Left ventricle myocardium inferior (tissue), 1 donor: ENCODE results near the gene DNAJA4. TPM values are rescaled to one million over a fixed set of nuclear protein-coding genes. Genes with fewer than 3 reads are reported as not detected.

Experiments
- DNase-seq: peaks from one replicate; pipeline ENCODE4 v3.0.0-alpha.2; 2020
- H3K27ac ChIP-seq: fragments of 200-600 bp; replicated peaks from 2 replicates; pipeline ENCODE4 v1.8.0; 2021
- H3K27me3 ChIP-seq: fragments of 200-600 bp; 2 replicates; pipeline ENCODE4 v1.8.0; 2021; ENCODE audit warnings: low read depth
- H3K36me3 ChIP-seq: fragments of 200-600 bp; 2 replicates; pipeline ENCODE4 v1.8.0; 2021
- H3K4me1 ChIP-seq: fragments of 200-600 bp; 2 replicates; pipeline ENCODE4 v1.8.0; 2021
- H3K4me3 ChIP-seq: fragments of 200-600 bp; 2 replicates; pipeline ENCODE4 v1.8.0; 2021; ENCODE audit warnings: mild to moderate bottlenecking, moderate library complexity
- H3K9me3 ChIP-seq: fragments of 200-600 bp; replicated peaks from 2 replicates; pipeline ENCODE4 v1.8.0; 2021
- CTCF ChIP-seq: fragments of 200-600 bp; IDR thresholded peaks from 2 replicates; pipeline ENCODE4 v1.8.0; 2021; ENCODE audit warnings: antibody characterized with exemption, mild to moderate bottlenecking, borderline replicate concordance
- intact Hi-C: fragments of 100-400 bp; cut with micrococcal nuclease; formaldehyde crosslinking; loops from one replicate; pipeline ENCODE4 v1.11.0; 2022
- total RNA-seq: library from RNA; stranded (reverse); fragmentation: NEBNext Ultra II Directional; extraction: Animal tissue kit (Norgen Biotek cat#: 25700); gene quantifications from one replicate; pipeline ENCODE4 v1.2.1, GENCODE V29; 2021
- donor health status: DM: no; HTN: yes; CAD: no; lungs with severe emphysema.

DNAJA4 gene
- total RNA-seq, 1 donor from 2014 or later, result 115 TPM

- Histone ChIP-seq H3K4me3 (no peak overlapping the region), H3K36me3 (no peaks in the 10 kb centered on the region), H3K4me1 (no peaks in the 10 kb centered on the region), H3K27ac (no peak overlapping the region), H3K9me3 (no peaks in the 10 kb centered on the region), H3K27me3 (peaks cover 3% of the 10 kb centered on the region)
- DNase-seq, result no peak
- no peak for TF ChIP-seq CTCF
- intact Hi-C loops, result no loop called here
Observed at GRCh38 chr15:78251136-78251535, 13.2 kb upstream of the DNAJA4 start.

- no peak for DNase-seq
- Histone ChIP-seq H3K27ac (no peak overlapping the region), H3K36me3 (no peaks in the 10 kb centered on the region), H3K9me3 (no peaks in the 10 kb centered on the region), H3K4me3 (no peak overlapping the region), H3K4me1 (no peaks in the 10 kb centered on the region), H3K27me3 (peaks cover 3% of the 10 kb centered on the region)
- no peak for TF ChIP-seq CTCF
- intact Hi-C loops, result no loop called here
Observed at GRCh38 chr15:78255421-78256043, 8.8 kb upstream of the DNAJA4 start.

- Histone ChIP-seq H3K4me1 (no peaks in the 10 kb centered on the region), H3K36me3 (no peaks in the 10 kb centered on the region), H3K27ac (no peak overlapping the region), H3K27me3 (no peaks in the 10 kb centered on the region), H3K9me3 (no peaks in the 10 kb centered on the region), H3K4me3 (no peak overlapping the region)
- no peak for DNase-seq
- intact Hi-C loops, result no loop called here
- TF ChIP-seq CTCF, result no peak
Observed at GRCh38 chr15:78256044-78256437, 8.3 kb upstream of the DNAJA4 start.

GRCh38 chr15:78257681-78258080 lies 6.7 kb upstream of the DNAJA4 start:
- no peaks in the 10 kb centered on the region for H3K9me3 ChIP-seq
- H3K36me3 ChIP-seq, result no peaks in the 10 kb centered on the region
- no peak for TF ChIP-seq CTCF
- H3K4me1 ChIP-seq, result no peaks in the 10 kb centered on the region
- DNase-seq, result no peak
- intact Hi-C loops, result no loop called here
- H3K27me3 ChIP-seq, result no peaks in the 10 kb centered on the region
- H3K27ac ChIP-seq, result no peak overlapping the region
- H3K4me3 ChIP-seq, result no peak overlapping the region

DNA sequence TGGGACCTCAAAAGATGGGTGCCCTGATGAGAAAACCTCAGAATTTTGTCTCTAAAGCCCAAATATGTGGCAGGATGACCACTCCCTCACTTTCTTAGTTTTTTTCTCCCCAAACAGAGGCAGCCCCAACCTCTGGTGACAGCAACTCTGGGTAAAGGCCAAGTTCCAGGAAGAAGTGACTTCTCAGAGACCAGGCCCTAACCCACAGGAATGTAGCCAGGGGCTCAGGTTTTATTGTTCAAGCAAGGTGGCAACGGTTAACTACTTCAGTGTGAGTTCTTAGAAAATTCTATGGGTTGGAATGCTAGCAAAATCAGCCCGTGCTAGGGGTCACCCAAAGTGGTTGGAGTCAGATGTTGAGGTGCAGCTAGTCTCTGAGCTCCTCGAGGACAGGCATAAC lies 5.1 kb upstream of the DNAJA4 start:
- DNase-seq, result no peak
- no peak overlapping the region for H3K4me3 ChIP-seq
- intact Hi-C loops, result no loop called here
- H3K4me1 ChIP-seq, result peaks cover 4% of the 10 kb centered on the region
- no peaks in the 10 kb centered on the region for H3K27me3 ChIP-seq
- no peaks in the 10 kb centered on the region for H3K36me3 ChIP-seq
- no peak overlapping the region for H3K27ac ChIP-seq
- TF ChIP-seq CTCF, result no peak
- H3K9me3 ChIP-seq, result no peaks in the 10 kb centered on the region

DNA sequence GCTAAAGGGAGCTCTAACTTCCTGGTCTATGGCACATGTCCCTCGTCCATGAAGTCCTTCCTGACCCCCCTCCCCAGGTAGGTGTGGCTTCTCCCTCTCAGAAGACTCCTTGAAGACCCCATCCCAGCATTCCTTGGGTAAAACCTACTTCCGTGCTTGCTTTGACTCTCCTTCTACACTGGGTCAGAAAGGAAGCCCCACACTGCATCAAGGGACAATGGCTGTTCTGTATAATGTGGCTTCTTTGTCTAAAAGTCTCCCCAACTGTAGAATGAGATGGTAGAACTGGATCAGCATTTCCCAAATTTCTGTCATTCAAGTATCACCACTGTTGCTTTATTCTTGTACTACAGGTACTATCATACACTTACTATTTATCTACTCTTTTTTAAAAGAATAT lies 3.9 kb upstream of the DNAJA4 start:
- H3K36me3 ChIP-seq, result no peaks in the 10 kb centered on the region
- H3K9me3 ChIP-seq, result no peaks in the 10 kb centered on the region
- intact Hi-C loops, result no loop called here
- no peak overlapping the region for H3K27ac ChIP-seq
- no peak for DNase-seq
- no peak for TF ChIP-seq CTCF
- H3K4me3 ChIP-seq, result no peak overlapping the region
- H3K27me3 ChIP-seq, result no peaks in the 10 kb centered on the region
- peaks cover 14% of the 10 kb centered on the region for H3K4me1 ChIP-seq
